Trophoblast cell (in vitro differentiated cells and primary cell): ENCODE results near the gene PIGL.

Experiments
- DNase-seq, 2 donors: peaks; one replicate each; pipeline ENCODE4 v3.0.0-alpha.2; 2016
- H2AFZ ChIP-seq: 2 replicates; pipeline ENCODE4 v1.6.1; 2013; ENCODE audit warnings: low read length, moderate library complexity, mild to moderate bottlenecking; ENCODE audit not compliant: insufficient read depth, poor library complexity
- H2AK5ac ChIP-seq: 2 replicates; pipeline ENCODE4 v1.6.1; 2013; ENCODE audit warnings: mild to moderate bottlenecking, low read length
- H2BK120ac ChIP-seq: 2 replicates; pipeline ENCODE4 v1.6.1; 2013; ENCODE audit warnings: low read length, mild to moderate bottlenecking, moderate library complexity; ENCODE audit not compliant: insufficient read depth, poor library complexity
- H2BK12ac ChIP-seq: 2 replicates; pipeline ENCODE4 v1.6.1; 2013; ENCODE audit warnings: mild to moderate bottlenecking, low read length, moderate library complexity
- H2BK5ac ChIP-seq: 2 replicates; pipeline ENCODE4 v1.6.1; 2013; ENCODE audit warnings: low read length, low read depth, moderate library complexity, mild to moderate bottlenecking; ENCODE audit not compliant: poor library complexity
- H3K14ac ChIP-seq: 2 replicates; pipeline ENCODE4 v1.6.1; 2013; ENCODE audit warnings: mild to moderate bottlenecking, low read length
- H3K18ac ChIP-seq: 2 replicates; pipeline ENCODE4 v1.6.1; 2013; ENCODE audit warnings: mild to moderate bottlenecking, low read length
- H3K23ac ChIP-seq: 2 replicates; pipeline ENCODE4 v1.6.1; 2013; ENCODE audit warnings: low read length
- H3K27ac ChIP-seq: 2 replicates; pipeline ENCODE4 v1.5.1; 2013; ENCODE audit warnings: low read depth, mild to moderate bottlenecking, inconsistent platforms, low read length, moderate library complexity
- H3K27me3 ChIP-seq: 2 replicates; pipeline ENCODE4 v1.6.1; 2013; ENCODE audit warnings: inconsistent platforms, mild to moderate bottlenecking, low read length, moderate library complexity; ENCODE audit not compliant: insufficient read depth
- H3K36me3 ChIP-seq, 2 experiments: 1 replicate in 1 of 2; 2 replicates in 1 of 2; pipeline ENCODE4 v1.6.1; 2013; ENCODE audit warnings: low read length in 2 of 2, mild to moderate bottlenecking in 2 of 2, moderate library complexity in 1 of 2; ENCODE audit not compliant: insufficient read depth in 2 of 2, control insufficient read depth in 1 of 2
- H3K4ac ChIP-seq: 2 replicates; pipeline ENCODE4 v1.6.1; 2013; ENCODE audit warnings: low read depth, mild to moderate bottlenecking, low read length, moderate library complexity
- H3K4me1 ChIP-seq, 2 experiments: 1 replicate in 1 of 2; 2 replicates in 1 of 2; pipeline ENCODE4 v1.6.1; 2013; ENCODE audit warnings: low read length in 2 of 2, mild to moderate bottlenecking in 2 of 2, moderate library complexity in 1 of 2; ENCODE audit not compliant: insufficient read depth in 2 of 2, control insufficient read depth in 1 of 2
- H3K4me2 ChIP-seq: 2 replicates; pipeline ENCODE4 v1.6.1; 2013; ENCODE audit warnings: inconsistent platforms, mild to moderate bottlenecking, low read length, moderate library complexity
- H3K4me3 ChIP-seq: 2 replicates; pipeline ENCODE4 v1.5.1; 2013; ENCODE audit warnings: mild to moderate bottlenecking, low read depth, low read length, inconsistent platforms
- H3K79me1 ChIP-seq: one replicate; pipeline ENCODE4 v1.6.1; 2013; ENCODE audit warnings: low read length
- H3K79me2 ChIP-seq: 2 replicates; pipeline ENCODE4 v1.6.1; 2013; ENCODE audit warnings: low read length, mild to moderate bottlenecking; ENCODE audit not compliant: control insufficient read depth, insufficient read depth, poor library complexity
- H3K9ac ChIP-seq: 2 replicates; pipeline ENCODE4 v1.6.1; 2013; ENCODE audit warnings: mild to moderate bottlenecking, low read length
- H3K9me3 ChIP-seq: 2 replicates; pipeline ENCODE4 v1.6.1; 2013; ENCODE audit warnings: low read depth, mild to moderate bottlenecking, control low read depth, inconsistent platforms, low read length; ENCODE audit not compliant: insufficient read depth
- H4K12ac ChIP-seq: 2 replicates; pipeline ENCODE4 v1.6.1; 2013; ENCODE audit warnings: low read depth, mild to moderate bottlenecking, low read length, moderate library complexity
- H4K8ac ChIP-seq: 2 replicates; pipeline ENCODE4 v1.6.1; 2013; ENCODE audit warnings: low read depth, mild to moderate bottlenecking, low read length, moderate library complexity
- H4K91ac ChIP-seq: one replicate; pipeline ENCODE4 v1.6.1; 2013; ENCODE audit warnings: low read depth, mild to moderate bottlenecking, low read length, moderate library complexity
- WGBS: extraction: QIAGEN DNeasy Blood & Tissue Kit; methylation state at CpG from one replicate; pipeline ENCODE4 v1.1.7; 2013; ENCODE audit warnings: missing lambda C conversion rate; ENCODE audit not compliant: insufficient read length, insufficient coverage; ENCODE audit errors: extremely low coverage; 5-methylcytosine and 5-hydroxymethylcytosine counted together

The PIGL gene

DNA sequence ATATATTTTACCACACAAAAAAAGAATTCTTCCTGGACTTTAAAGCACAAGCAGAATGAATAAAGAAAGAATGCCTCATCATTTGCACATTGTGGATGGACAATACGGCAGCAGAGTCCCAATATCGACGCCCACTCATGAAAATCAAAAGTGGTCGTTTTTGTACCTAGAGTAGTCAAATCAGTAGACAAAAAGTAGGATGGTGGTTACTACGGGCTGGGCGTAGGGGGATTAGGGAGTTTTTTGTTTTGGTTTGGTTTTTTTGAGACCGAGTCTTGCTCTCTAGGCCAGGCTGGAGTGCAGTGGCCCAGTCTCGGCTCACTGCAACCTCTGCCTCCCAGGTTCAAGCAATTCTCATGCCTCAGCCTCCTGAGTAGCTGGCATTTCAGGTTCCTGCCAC lies 144.9 kb downstream of the PIGL start:
- H3K27ac ChIP-seq = no peak overlapping the region
- no peak overlapping the region for H3K14ac ChIP-seq
- no peaks in the 10 kb centered on the region for H3K9me3 ChIP-seq
- H4K8ac ChIP-seq = no peak overlapping the region
- DNase-seq = no peak
- H3K18ac ChIP-seq = no peak overlapping the region
- H3K4me2 ChIP-seq = no peak overlapping the region
- H3K27me3 ChIP-seq = no peaks in the 10 kb centered on the region
- no peak overlapping the region for H2AFZ ChIP-seq
- no peaks in the 10 kb centered on the region for H3K4me1 ChIP-seq
- H3K4ac ChIP-seq = no peak overlapping the region
- no peak overlapping the region for H4K91ac ChIP-seq
- no peak overlapping the region for H2AK5ac ChIP-seq
- WGBS = no CpG with 5 or more reads among the region's 8 CpGs
- no peak overlapping the region for H2BK120ac ChIP-seq
- H3K4me3 ChIP-seq = no peak overlapping the region
- no peak overlapping the region for H3K9ac ChIP-seq
- H3K79me2 ChIP-seq = no peaks in the 10 kb centered on the region
- H2BK5ac ChIP-seq = no peak overlapping the region
- no peak overlapping the region for H2BK12ac ChIP-seq
- H3K23ac ChIP-seq = no peak overlapping the region
- no peaks in the 10 kb centered on the region for H3K79me1 ChIP-seq
- H3K36me3 ChIP-seq = no peaks in the 10 kb centered on the region
- no peak overlapping the region for H4K12ac ChIP-seq

DNA sequence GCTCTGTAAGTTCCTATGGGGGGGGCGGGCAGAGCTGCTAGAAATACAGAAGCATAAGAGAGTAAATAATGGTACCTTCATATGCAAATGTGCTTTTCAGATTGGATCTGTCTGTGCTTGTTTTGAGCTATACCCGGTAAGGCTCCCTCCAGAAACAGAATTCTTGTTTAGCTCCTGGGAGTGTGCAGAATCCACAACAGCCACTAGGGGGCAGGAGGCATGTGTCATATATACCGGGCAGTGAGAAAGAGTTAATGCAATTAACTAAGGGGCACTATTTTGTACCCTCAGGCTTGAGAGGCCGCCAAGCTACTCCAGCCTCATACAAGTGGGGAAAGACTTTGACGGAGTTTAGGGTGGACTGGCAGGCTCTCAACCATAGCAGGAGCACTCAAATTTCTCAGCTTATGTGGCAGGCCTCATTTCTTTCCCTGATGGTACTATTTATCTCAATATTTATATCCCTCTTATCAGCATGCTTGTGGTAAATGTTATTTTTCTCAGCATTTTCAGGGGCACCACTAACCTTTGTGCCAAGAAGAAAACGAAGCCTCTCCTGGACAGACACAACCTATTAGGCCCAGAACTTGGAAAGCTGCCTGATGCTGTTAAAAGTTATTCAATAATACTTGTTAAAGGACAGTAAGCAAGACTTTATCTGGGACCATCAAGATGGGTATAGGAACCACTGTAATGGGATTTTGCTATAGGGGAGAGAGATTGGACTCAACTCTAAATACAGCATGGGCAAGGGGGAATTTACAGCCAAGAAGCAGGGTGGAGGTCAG lies 146.9 kb downstream of the PIGL start:
- H4K12ac ChIP-seq = no peak overlapping the region
- H3K4me3 ChIP-seq = no peak overlapping the region
- H3K14ac ChIP-seq = no peak overlapping the region
- H2BK120ac ChIP-seq = no peak overlapping the region
- no peak overlapping the region for H3K4ac ChIP-seq
- H3K9ac ChIP-seq = no peak overlapping the region
- no peak overlapping the region for H4K91ac ChIP-seq
- H4K8ac ChIP-seq = no peak overlapping the region
- H3K27me3 ChIP-seq = no peaks in the 10 kb centered on the region
- no peak overlapping the region for H3K23ac ChIP-seq
- no peak overlapping the region for H2AK5ac ChIP-seq
- WGBS = no CpG with 5 or more reads among the region's 6 CpGs
- no peak overlapping the region for H3K18ac ChIP-seq
- H3K79me1 ChIP-seq = no peaks in the 10 kb centered on the region
- no peak overlapping the region for H3K27ac ChIP-seq
- no peak overlapping the region for H3K4me2 ChIP-seq
- no peaks in the 10 kb centered on the region for H3K9me3 ChIP-seq
- no peaks in the 10 kb centered on the region for H3K79me2 ChIP-seq
- no peak overlapping the region for H2BK12ac ChIP-seq
- no peaks in the 10 kb centered on the region for H3K36me3 ChIP-seq
- H3K4me1 ChIP-seq = no peaks in the 10 kb centered on the region
- H2AFZ ChIP-seq = no peak overlapping the region
- no peak overlapping the region for H2BK5ac ChIP-seq
- peak; percentile 63 to 87 for DNase-seq

DNA sequence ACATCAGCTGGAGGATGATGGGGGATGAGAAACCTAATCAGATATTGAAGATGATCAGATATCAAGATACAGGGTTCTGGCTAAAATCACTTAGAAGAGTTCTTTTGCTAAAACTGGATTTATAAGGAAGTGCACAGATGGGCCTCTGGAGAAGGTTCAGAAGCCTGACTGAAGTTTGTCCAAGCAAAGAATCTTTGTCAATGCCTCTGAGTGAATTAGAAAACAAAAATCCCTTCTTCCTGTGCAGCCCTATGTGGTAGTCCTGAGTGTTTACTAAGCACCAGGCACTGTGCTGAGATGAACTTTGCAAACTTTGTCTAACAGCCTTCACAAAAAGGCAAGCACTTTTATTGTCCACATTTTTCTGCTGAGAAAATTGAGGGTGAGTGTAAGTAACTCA lies 147.6 kb downstream of the PIGL start:
- Histone ChIP-seq H3K4me1 (no peaks in the 10 kb centered on the region), H2BK5ac (no peak overlapping the region), H3K27me3 (no peaks in the 10 kb centered on the region), H3K14ac (no peak overlapping the region), H3K79me2 (no peaks in the 10 kb centered on the region), H3K9me3 (no peaks in the 10 kb centered on the region), H3K79me1 (no peaks in the 10 kb centered on the region), H4K8ac (no peak overlapping the region), H3K9ac (no peak overlapping the region), H4K12ac (no peak overlapping the region), H4K91ac (no peak overlapping the region), H3K27ac (no peak overlapping the region), H3K4ac (no peak overlapping the region), H2BK12ac (no peak overlapping the region), H2AFZ (no peak overlapping the region), H2AK5ac (no peak overlapping the region), H2BK120ac (no peak overlapping the region), H3K36me3 (no peaks in the 10 kb centered on the region), H3K18ac (no peak overlapping the region), H3K23ac (no peak overlapping the region), H3K4me2 (no peak overlapping the region), H3K4me3 (no peak overlapping the region)
- DNase-seq = no peak

DNA sequence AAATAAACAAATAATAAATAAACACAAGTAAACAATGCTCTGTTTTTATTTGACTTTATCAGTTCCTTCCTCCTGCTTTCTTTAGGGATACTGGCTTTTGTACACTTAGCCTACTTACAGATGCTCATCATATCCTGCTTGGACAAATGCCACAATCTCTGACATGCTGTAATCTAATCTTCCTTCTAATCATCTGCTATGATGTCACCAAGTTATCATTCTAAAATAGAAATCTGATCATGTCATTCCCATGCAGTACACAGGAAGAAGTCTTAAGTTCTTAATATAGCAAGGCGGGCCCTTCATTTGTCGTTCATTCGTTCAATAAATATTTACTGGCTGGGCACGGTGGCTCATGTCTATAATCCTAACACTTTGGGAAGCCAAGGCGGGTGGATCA lies 154.7 kb downstream of the PIGL start:
- H3K79me2 ChIP-seq = no peaks in the 10 kb centered on the region
- no peak overlapping the region for H3K23ac ChIP-seq
- no peak overlapping the region for H2AK5ac ChIP-seq
- no peak overlapping the region for H3K9ac ChIP-seq
- H2AFZ ChIP-seq = no peak overlapping the region
- WGBS = no CpG with 5 or more reads among the region's 5 CpGs
- H4K8ac ChIP-seq = no peak overlapping the region
- no peak overlapping the region for H3K4me2 ChIP-seq
- no peak overlapping the region for H2BK120ac ChIP-seq
- no peaks in the 10 kb centered on the region for H3K27me3 ChIP-seq
- H3K14ac ChIP-seq = no peak overlapping the region
- H4K91ac ChIP-seq = no peak overlapping the region
- no peak overlapping the region for H3K4ac ChIP-seq
- H3K18ac ChIP-seq = no peak overlapping the region
- H3K4me1 ChIP-seq = no peaks in the 10 kb centered on the region
- no peaks in the 10 kb centered on the region for H3K9me3 ChIP-seq
- no peaks in the 10 kb centered on the region for H3K79me1 ChIP-seq
- H2BK12ac ChIP-seq = no peak overlapping the region
- no peak overlapping the region for H4K12ac ChIP-seq
- no peak overlapping the region for H2BK5ac ChIP-seq
- DNase-seq = no peak
- no peak overlapping the region for H3K27ac ChIP-seq
- H3K4me3 ChIP-seq = no peak overlapping the region
- no peaks in the 10 kb centered on the region for H3K36me3 ChIP-seq
